ENCODE data around the gene KBTBD12.

The KBTBD12 gene

GRCh38 chr3:127987309-127987995, 72.4 kb downstream of the KBTBD12 start:
- WGBS, result 90% methylated on average over 7 of the region's 7 CpGs
- Histone ChIP-seq H3K9me3 (ENCODE audit: insufficient read depth, low read depth, low read length) (no peaks in the 10 kb centered on the region), H3K9ac (ENCODE audit: low read depth, low read length) (no peak overlapping the region), H3K4me3 (ENCODE audit: low read length) (no peak overlapping the region), H3K4me1 (ENCODE audit: insufficient read depth, low read length) (no peaks in the 10 kb centered on the region), H3K36me3 (ENCODE audit: insufficient read depth, low read length) (no peaks in the 10 kb centered on the region), H3K27ac (ENCODE audit: low read depth, low read length) (no peak overlapping the region), H3K27me3 (ENCODE audit: insufficient read depth, low read length) (peaks cover 13% of the 10 kb centered on the region; the same call in 1 of the 2 replicates)

GRCh38 chr3:127988770-127989557, 73.9 kb downstream of the KBTBD12 start:
- peaks cover 25% of the 10 kb centered on the region for H3K27me3 ChIP-seq (ENCODE audit: insufficient read depth, low read length)
- H3K27ac ChIP-seq (ENCODE audit: low read depth, low read length), result no peak overlapping the region
- WGBS, result 91% methylated on average over 11 of the region's 11 CpGs
- H3K9me3 ChIP-seq (ENCODE audit: insufficient read depth, low read depth, low read length), result no peaks in the 10 kb centered on the region
- no peak overlapping the region for H3K9ac ChIP-seq (ENCODE audit: low read depth, low read length)
- H3K36me3 ChIP-seq (ENCODE audit: insufficient read depth, low read length), result no peaks in the 10 kb centered on the region
- no peak overlapping the region for H3K4me3 ChIP-seq (ENCODE audit: low read length)
- no peaks in the 10 kb centered on the region for H3K4me1 ChIP-seq (ENCODE audit: insufficient read depth, low read length)

- no peaks in the 10 kb centered on the region for H3K9me3 ChIP-seq (ENCODE audit: insufficient read depth, low read depth, low read length)
- no peak overlapping the region for H3K27ac ChIP-seq (ENCODE audit: low read depth, low read length)
- H3K27me3 ChIP-seq (ENCODE audit: insufficient read depth, low read length), result peaks cover 25% of the 10 kb centered on the region
- no peaks in the 10 kb centered on the region for H3K4me1 ChIP-seq (ENCODE audit: insufficient read depth, low read length)
- no peak overlapping the region for H3K4me3 ChIP-seq (ENCODE audit: low read length)
- H3K36me3 ChIP-seq (ENCODE audit: insufficient read depth, low read length), result no peaks in the 10 kb centered on the region
- 93% methylated on average over 17 of the region's 17 CpGs for WGBS
- H3K9ac ChIP-seq (ENCODE audit: low read depth, low read length), result no peak overlapping the region
Measured at GRCh38 chr3:127990051-127990450, 75.0 kb downstream of the KBTBD12 start.

GRCh38 chr3:127990461-127990860, 75.4 kb downstream of the KBTBD12 start:
- H3K27ac ChIP-seq (ENCODE audit: low read depth, low read length), result no peak overlapping the region
- H3K9ac ChIP-seq (ENCODE audit: low read depth, low read length), result no peak overlapping the region
- H3K4me1 ChIP-seq (ENCODE audit: insufficient read depth, low read length), result no peaks in the 10 kb centered on the region
- H3K27me3 ChIP-seq (ENCODE audit: insufficient read depth, low read length), result peaks cover 25% of the 10 kb centered on the region
- WGBS, result 86% methylated on average over 11 of the region's 11 CpGs
- H3K36me3 ChIP-seq (ENCODE audit: insufficient read depth, low read length), result no peaks in the 10 kb centered on the region
- no peak overlapping the region for H3K4me3 ChIP-seq (ENCODE audit: low read length)
- H3K9me3 ChIP-seq (ENCODE audit: insufficient read depth, low read depth, low read length), result no peaks in the 10 kb centered on the region

GRCh38 chr3:127991251-127991650, 76.2 kb downstream of the KBTBD12 start:
- H3K36me3 ChIP-seq (ENCODE audit: insufficient read depth, low read length), result no peaks in the 10 kb centered on the region
- H3K9me3 ChIP-seq (ENCODE audit: insufficient read depth, low read depth, low read length), result no peaks in the 10 kb centered on the region
- H3K27me3 ChIP-seq (ENCODE audit: insufficient read depth, low read length), result peaks cover 25% of the 10 kb centered on the region
- H3K27ac ChIP-seq (ENCODE audit: low read depth, low read length), result no peak overlapping the region
- H3K9ac ChIP-seq (ENCODE audit: low read depth, low read length), result no peak overlapping the region
- 93% methylated on average over 12 of the region's 12 CpGs for WGBS
- H3K4me3 ChIP-seq (ENCODE audit: low read length), result no peak overlapping the region
- no peaks in the 10 kb centered on the region for H3K4me1 ChIP-seq (ENCODE audit: insufficient read depth, low read length)

- no peak overlapping the region for H3K27ac ChIP-seq (ENCODE audit: low read depth, low read length)
- no peaks in the 10 kb centered on the region for H3K36me3 ChIP-seq (ENCODE audit: insufficient read depth, low read length)
- no peaks in the 10 kb centered on the region for H3K4me1 ChIP-seq (ENCODE audit: insufficient read depth, low read length)
- 51% methylated on average over 6 of the region's 6 CpGs for WGBS
- H3K27me3 ChIP-seq (ENCODE audit: insufficient read depth, low read length), result peaks cover 25% of the 10 kb centered on the region
- no peaks in the 10 kb centered on the region for H3K9me3 ChIP-seq (ENCODE audit: insufficient read depth, low read depth, low read length)
- no peak overlapping the region for H3K9ac ChIP-seq (ENCODE audit: low read depth, low read length)
- H3K4me3 ChIP-seq (ENCODE audit: low read length), result no peak overlapping the region
Measured at GRCh38 chr3:127991681-127992080, 76.6 kb downstream of the KBTBD12 start.

- 76% methylated on average over 4 of the region's 5 CpGs for whole genome bisulfite sequencing
- Histone ChIP-seq H3K9me3 (ENCODE audit: insufficient read depth, low read depth, low read length) (no peaks in the 10 kb centered on the region), H3K4me3 (ENCODE audit: low read length) (no peak overlapping the region), H3K27me3 (ENCODE audit: insufficient read depth, low read length) (peaks cover 25% of the 10 kb centered on the region), H3K9ac (ENCODE audit: low read depth, low read length) (no peak overlapping the region), H3K27ac (ENCODE audit: low read depth, low read length) (no peak overlapping the region), H3K4me1 (ENCODE audit: insufficient read depth, low read length) (no peaks in the 10 kb centered on the region), H3K36me3 (ENCODE audit: insufficient read depth, low read length) (no peaks in the 10 kb centered on the region)
Measured at GRCh38 chr3:127992127-127992526, 77.1 kb downstream of the KBTBD12 start.

- H3K27ac ChIP-seq (ENCODE audit: low read depth, low read length), result no peak overlapping the region
- no peak overlapping the region for H3K9ac ChIP-seq (ENCODE audit: low read depth, low read length)
- no peaks in the 10 kb centered on the region for H3K4me1 ChIP-seq (ENCODE audit: insufficient read depth, low read length)
- peaks cover 25% of the 10 kb centered on the region for H3K27me3 ChIP-seq (ENCODE audit: insufficient read depth, low read length)
- no peaks in the 10 kb centered on the region for H3K36me3 ChIP-seq (ENCODE audit: insufficient read depth, low read length)
- H3K9me3 ChIP-seq (ENCODE audit: insufficient read depth, low read depth, low read length), result no peaks in the 10 kb centered on the region
- no peak overlapping the region for H3K4me3 ChIP-seq (ENCODE audit: low read length)
Measured at GRCh38 chr3:127994011-127994410, 79.0 kb downstream of the KBTBD12 start.

- H3K36me3 ChIP-seq (ENCODE audit: insufficient read depth, low read length), result no peaks in the 10 kb centered on the region
- no peaks in the 10 kb centered on the region for H3K9me3 ChIP-seq (ENCODE audit: insufficient read depth, low read depth, low read length)
- no peak overlapping the region for H3K4me3 ChIP-seq (ENCODE audit: low read length)
- H3K27ac ChIP-seq (ENCODE audit: low read depth, low read length), result no peak overlapping the region
- 96% methylated on average over 7 of the region's 7 CpGs for WGBS
- no peaks in the 10 kb centered on the region for H3K4me1 ChIP-seq (ENCODE audit: insufficient read depth, low read length)
- peaks cover 13% of the 10 kb centered on the region for H3K27me3 ChIP-seq (ENCODE audit: insufficient read depth, low read length)
- no peak overlapping the region for H3K9ac ChIP-seq (ENCODE audit: low read depth, low read length)
Measured at GRCh38 chr3:127997016-127997415, 82.0 kb downstream of the KBTBD12 start.

- Histone ChIP-seq H3K4me1 (ENCODE audit: insufficient read depth, low read length) (no peaks in the 10 kb centered on the region), H3K27ac (ENCODE audit: low read depth, low read length) (no peak overlapping the region), H3K9ac (ENCODE audit: low read depth, low read length) (no peak overlapping the region), H3K27me3 (ENCODE audit: insufficient read depth, low read length) (peaks cover 8% of the 10 kb centered on the region; the same call in 1 of the 2 replicates), H3K36me3 (ENCODE audit: insufficient read depth, low read length) (no peaks in the 10 kb centered on the region), H3K4me3 (ENCODE audit: low read length) (no peak overlapping the region), H3K9me3 (ENCODE audit: insufficient read depth, low read depth, low read length) (no peaks in the 10 kb centered on the region)
- WGBS, result 84% methylated on average over 5 of the region's 5 CpGs
Measured at GRCh38 chr3:127997961-127998360, 82.9 kb downstream of the KBTBD12 start.

GRCh38 chr3:127998596-127998995, 83.6 kb downstream of the KBTBD12 start:
- no peaks in the 10 kb centered on the region for H3K9me3 ChIP-seq (ENCODE audit: insufficient read depth, low read depth, low read length)
- H3K4me1 ChIP-seq (ENCODE audit: insufficient read depth, low read length), result no peaks in the 10 kb centered on the region
- H3K36me3 ChIP-seq (ENCODE audit: insufficient read depth, low read length), result no peaks in the 10 kb centered on the region
- WGBS, result 90% methylated on average over 3 of the region's 3 CpGs
- H3K9ac ChIP-seq (ENCODE audit: low read depth, low read length), result no peak overlapping the region
- 0 out of 2 replicates have a peak, but pooled peaks cover 2% of the 10 kb centered on the region for H3K27me3 ChIP-seq (ENCODE audit: insufficient read depth, low read length)
- no peak overlapping the region for H3K4me3 ChIP-seq (ENCODE audit: low read length)
- H3K27ac ChIP-seq (ENCODE audit: low read depth, low read length), result no peak overlapping the region
